Fibroblast of pulmonary artery (primary cell): ENCODE measurements around the gene PPARGC1A.
A peak's percentile ranks its signal among the peaks of the same experiment; 100 is the strongest.

Experiments used
- DNase-seq: peaks from one replicate; pipeline ENCODE4 v3.0.0-alpha.2; 2010; ENCODE audit warnings: low read depth
- H3K4me3 ChIP-seq: replicated peaks from 2 replicates; pipeline ENCODE4 v1.5.1; 2011; ENCODE audit warnings: low read depth, mild to moderate bottlenecking, control low read depth, low read length, moderate library complexity
- TF ChIP-seq, protein P1 (sequence below): IDR thresholded peaks from 2 replicates; pipeline ENCODE4 v1.5.1; 2011; ENCODE audit warnings: mild to moderate bottlenecking, control low read depth, low read length, inconsistent platforms; ENCODE audit errors: missing control alignments

The PPARGC1A gene

DNA sequence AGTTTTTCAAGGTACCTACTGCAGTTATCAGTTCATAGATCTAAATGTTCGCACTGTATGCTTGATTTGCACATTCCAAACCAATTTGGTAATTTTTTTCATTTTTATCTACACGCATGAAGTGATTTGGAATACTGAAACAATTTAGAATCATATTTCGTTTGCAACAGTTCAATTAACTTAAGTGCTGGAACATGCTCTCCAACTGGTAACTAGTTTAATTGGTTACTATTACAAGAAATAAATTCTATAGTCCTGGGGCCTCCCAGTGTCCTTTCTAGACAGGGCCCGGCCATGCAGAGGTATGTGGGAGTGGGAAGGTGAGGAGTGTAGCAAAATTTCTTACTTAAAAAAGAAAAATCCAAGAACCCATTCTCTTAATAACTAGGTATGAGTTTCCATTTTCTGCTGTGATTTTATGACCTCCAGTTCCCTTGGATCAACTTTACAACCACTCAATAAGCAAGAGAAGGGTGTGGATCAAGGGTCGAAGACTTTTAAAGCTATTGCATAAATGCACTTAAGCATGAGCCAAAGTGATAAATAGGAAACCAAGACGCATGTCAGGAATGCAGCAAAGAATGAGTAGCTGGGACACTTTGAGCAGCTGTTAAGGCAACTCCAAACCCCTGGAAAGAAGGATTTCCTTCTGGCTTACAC lies 106.9 kb downstream of the PPARGC1A start:
- no peak for DNase-seq
- H3K4me3 ChIP-seq = no peak overlapping the region
- TF ChIP-seq, protein P1, sequence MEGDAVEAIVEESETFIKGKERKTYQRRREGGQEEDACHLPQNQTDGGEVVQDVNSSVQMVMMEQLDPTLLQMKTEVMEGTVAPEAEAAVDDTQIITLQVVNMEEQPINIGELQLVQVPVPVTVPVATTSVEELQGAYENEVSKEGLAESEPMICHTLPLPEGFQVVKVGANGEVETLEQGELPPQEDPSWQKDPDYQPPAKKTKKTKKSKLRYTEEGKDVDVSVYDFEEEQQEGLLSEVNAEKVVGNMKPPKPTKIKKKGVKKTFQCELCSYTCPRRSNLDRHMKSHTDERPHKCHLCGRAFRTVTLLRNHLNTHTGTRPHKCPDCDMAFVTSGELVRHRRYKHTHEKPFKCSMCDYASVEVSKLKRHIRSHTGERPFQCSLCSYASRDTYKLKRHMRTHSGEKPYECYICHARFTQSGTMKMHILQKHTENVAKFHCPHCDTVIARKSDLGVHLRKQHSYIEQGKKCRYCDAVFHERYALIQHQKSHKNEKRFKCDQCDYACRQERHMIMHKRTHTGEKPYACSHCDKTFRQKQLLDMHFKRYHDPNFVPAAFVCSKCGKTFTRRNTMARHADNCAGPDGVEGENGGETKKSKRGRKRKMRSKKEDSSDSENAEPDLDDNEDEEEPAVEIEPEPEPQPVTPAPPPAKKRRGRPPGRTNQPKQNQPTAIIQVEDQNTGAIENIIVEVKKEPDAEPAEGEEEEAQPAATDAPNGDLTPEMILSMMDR = no peak

DNA sequence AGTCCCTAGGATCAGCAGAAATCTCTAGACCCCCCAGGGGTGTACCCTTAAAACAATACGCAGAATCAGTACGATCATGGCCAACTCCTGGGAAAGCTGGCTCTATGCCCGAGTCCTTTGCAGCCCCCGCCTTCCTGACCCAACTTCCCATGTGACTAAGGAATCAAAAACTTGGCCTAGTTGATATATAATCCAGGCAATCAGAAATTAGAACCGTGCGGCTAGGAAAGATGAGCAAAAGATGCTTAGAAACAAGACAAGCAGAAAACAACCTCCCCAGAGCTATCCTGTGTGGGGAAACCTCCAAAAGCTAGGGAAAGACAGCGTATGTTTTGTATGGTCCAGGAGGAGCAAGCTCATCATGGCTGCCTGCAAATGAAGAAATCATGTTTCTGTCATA lies 110.0 kb downstream of the PPARGC1A start:
- no peak for DNase-seq
- H3K4me3 ChIP-seq = no peak overlapping the region
- TF ChIP-seq, protein P1 = no peak

DNA sequence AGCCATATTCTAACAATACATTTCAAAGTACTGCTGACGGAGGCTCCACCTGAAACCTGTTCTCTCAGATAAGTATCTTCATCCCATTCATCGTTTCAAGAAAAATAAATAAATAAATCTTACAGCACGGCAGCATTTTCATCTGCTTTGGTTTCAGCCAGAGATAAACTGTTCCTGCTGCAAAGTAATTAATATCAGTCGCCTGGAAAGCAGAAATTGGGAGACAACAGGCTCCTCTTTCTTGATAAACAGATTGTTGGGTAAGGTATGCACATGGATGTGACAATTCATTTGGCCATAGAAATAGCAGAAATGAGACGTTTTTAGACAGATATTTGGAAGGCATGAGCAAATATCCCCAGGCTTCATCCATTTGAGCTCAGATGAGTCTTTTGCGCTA lies 110.4 kb downstream of the PPARGC1A start:
- no peak overlapping the region for H3K4me3 ChIP-seq
- DNase-seq = no peak
- TF ChIP-seq, protein P1 = no peak

DNA sequence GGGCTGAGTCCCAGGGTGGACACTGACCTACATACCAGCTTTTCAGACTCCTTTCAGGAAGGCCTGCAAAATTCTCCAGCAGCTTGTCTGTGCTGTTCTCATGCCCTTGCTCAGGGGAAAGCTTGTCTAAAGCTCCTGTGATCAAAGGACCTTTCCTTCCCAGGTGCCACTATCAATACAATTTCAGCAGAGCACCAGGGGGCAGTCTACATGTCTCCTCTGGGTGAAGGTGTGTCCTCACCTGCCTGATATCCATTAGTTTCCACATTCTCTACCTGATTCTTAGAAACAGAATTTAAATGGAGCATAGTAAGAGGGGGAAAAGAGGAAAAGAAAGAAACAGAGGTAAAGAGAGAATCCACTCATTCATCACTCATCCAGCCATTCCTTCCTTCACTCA lies 114.2 kb downstream of the PPARGC1A start:
- TF ChIP-seq, protein P1 = no peak
- DNase-seq = no peak
- H3K4me3 ChIP-seq = no peak overlapping the region

DNA sequence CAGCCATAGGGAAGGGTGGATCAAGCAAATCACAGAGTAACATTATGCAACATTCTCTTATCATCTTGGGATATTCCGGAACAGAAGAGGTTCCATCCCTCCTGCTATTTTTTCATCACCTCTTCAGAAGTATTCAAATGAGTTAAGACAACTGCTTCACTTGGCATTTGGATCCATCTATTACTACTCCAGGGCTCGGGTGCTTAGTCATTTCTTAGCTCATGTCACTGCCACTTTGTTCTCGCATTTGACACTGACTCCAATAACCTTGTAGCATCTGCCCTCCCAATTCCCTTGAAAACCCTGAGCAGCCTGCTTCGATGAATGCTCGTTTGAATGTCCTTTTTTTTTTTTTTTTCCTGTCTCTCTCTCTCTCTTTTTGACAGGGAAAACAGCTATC lies 114.9 kb downstream of the PPARGC1A start:
- no peak for DNase-seq
- H3K4me3 ChIP-seq = no peak overlapping the region
- TF ChIP-seq, protein P1 = no peak

DNA sequence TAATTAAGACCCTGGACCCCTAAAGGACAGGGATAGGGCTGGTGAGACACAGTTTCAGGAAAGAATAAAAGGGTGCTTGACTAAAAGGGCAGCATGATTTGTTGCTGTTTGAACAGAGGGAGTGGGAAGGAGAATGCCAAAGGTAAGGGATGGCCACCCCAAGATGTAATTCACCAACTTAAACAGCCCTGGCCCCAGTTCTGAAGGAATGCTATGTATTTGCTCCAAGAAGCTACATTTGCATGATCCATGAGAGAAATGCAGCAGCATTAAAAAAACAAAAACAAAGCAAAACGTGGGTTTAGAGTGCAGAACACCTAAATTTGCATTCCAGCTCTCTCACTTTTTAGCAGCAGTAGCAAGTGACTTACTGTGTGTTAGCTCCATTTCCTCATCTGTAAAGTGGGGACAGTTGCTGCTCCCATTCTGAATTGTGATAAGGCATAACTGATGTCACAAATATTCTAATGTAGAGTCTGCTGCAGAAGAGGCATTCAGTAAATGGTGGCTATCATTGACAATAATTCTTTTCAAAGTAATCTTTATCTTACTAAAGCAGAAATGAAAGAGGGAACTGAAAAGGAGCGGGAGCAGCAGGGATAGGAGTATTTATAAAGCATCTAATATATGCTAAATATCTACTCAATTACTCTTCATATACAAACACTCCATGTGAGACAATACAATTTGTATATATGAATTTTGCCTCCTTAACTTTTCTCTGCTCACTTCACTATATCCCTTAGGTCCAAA lies 115.8 kb downstream of the PPARGC1A start:
- H3K4me3 ChIP-seq = no peak overlapping the region
- TF ChIP-seq, protein P1 = no peak
- no peak for DNase-seq

DNA sequence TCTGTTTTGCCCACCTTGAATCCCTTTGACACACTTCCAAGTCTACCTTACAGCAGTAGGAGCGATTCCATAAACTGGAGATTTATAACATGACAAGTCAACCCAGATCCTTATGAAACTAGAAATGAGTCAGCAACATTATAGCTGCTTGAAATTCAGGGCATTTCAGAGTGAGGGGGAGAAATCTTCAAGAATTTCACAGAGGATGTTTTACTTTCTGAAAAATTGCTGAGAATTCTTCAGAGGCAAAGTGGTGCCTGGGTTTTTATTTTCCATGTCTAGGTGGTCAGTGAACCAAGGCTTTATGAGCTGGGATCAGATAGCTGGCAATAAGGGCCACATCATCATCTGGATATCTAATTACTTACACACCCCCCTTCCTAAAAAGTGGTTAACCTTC lies 119.8 kb downstream of the PPARGC1A start:
- TF ChIP-seq, protein P1 = no peak
- H3K4me3 ChIP-seq = no peak overlapping the region
- DNase-seq = peak; percentile 9
